Adrenal gland (tissue), 12 donors: ENCODE data around the gene CRABP1. TPM values are rescaled to one million over a fixed set of nuclear protein-coding genes. Genes with fewer than 3 reads are reported as not detected.

Experiments
- DNase-seq, 7 donors: peaks; one replicate each; pipeline ENCODE4 v3.0.0-alpha.2; 2019 to 2020
- H3K27ac ChIP-seq, 5 donors: fragments of 200-600 bp; sonication (generic) in 4 of 5; 1 replicate in 3 of 5; 2 replicates in 2 of 5; pipeline versions ENCODE4 v1.5.1 to v1.8.0; 2016 to 2020; ENCODE audit warnings: mild to moderate bottlenecking in 1 of 5
- H3K27me3 ChIP-seq: fragments of 200-600 bp; 2 replicates; pipeline ENCODE4 v1.8.0; 2021
- H3K36me3 ChIP-seq, 2 donors: fragments of 200-600 bp; replicated peaks in 1 of 2; 1 replicate in 1 of 2; 2 replicates in 1 of 2; pipeline versions ENCODE4 v1.5.1 to v1.8.0; 2018 to 2022
- H3K4me1 ChIP-seq, 2 donors: fragments of 200-600 bp; replicated peaks in 1 of 2; 1 replicate in 1 of 2; 2 replicates in 1 of 2; pipeline versions ENCODE4 v1.5.1 to v1.8.0; 2018 to 2021
- H3K4me3 ChIP-seq, 4 donors: fragments of 200-600 bp; sonication (generic) in 3 of 4; one replicate each; pipeline ENCODE4 v1.5.1; 2016 to 2018
- H3K9me3 ChIP-seq, 3 donors: fragments of 200-600 bp; sonication (generic) in 1 of 3; replicated peaks in 1 of 3; 1 replicate in 2 of 3; 2 replicates in 1 of 3; pipeline versions ENCODE4 v1.5.1 to v1.8.0; 2016 to 2021
- POLR2A ChIP-seq, 2 donors: fragments of 450-650 bp; IDR thresholded peaks; one replicate each; pipeline ENCODE4 v1.6.1; 2017; ENCODE audit warnings: antibody characterized with exemption in 2 of 2, mild to moderate bottlenecking in 2 of 2, moderate library complexity in 1 of 2
- WGBS, 4 donors: extraction: QIAGEN DNeasy Blood & Tissue Kit in 2 of 4; methylation state at CpG; one replicate each; pipeline versions ENCODE4 v1.1.5 to v1.1.7; 2013 to 2017; 5-methylcytosine and 5-hydroxymethylcytosine counted together
- intact Hi-C, 2 donors: fragments of 100-400 bp; cut with DNase I; formaldehyde crosslinking; loops; one replicate each; pipeline versions ENCODE4 v1.14.1 to v1.15.0; 2022 to 2023
- polyA plus RNA-seq, 3 donors: library from polyadenylated mRNA; stranded (reverse); fragments of 200-250 nt in 2 of 3; fragments of 350-450 nt in 1 of 3; fragmentation: Illumina TruSeq in 1 of 3; extraction: RNeasy Lipid Tissue Mini Kit (QIAGEN cat#74804) in 1 of 3; gene quantifications; one replicate each; pipeline ENCODE4 v1.2.3, GENCODE V29; 2013 to 2014
- total RNA-seq, 9 donors: library from RNA; depleted of rRNA in 4 of 9; stranded (reverse); fragments of >200 nt in 4 of 9; fragments of 120-200 nt in 1 of 9; fragmentation: NEBNext Ultra II Directional in 1 of 9; extraction: Animal tissue kit (Norgen Biotek cat#: 25700) in 1 of 9; gene quantifications; one replicate each; pipeline versions ENCODE4 v1.1.0 to v1.2.4, GENCODE V29; 2013 to 2023
- TF ChIP-seq, protein P1 (sequence below), 6 experiments: fragments of 450-650 bp in 4 of 6; fragments of 200-600 bp in 2 of 6; sonication (generic) in 1 of 6; IDR thresholded peaks; 1 replicate in 5 of 6; 2 replicates in 1 of 6; pipeline versions ENCODE4 v1.5.1 to v1.8.0; 2016 to 2021; ENCODE audit warnings: antibody characterized with exemption in 6 of 6, mild to moderate bottlenecking in 2 of 6, moderate library complexity in 1 of 6
- donor health status: healthy with polysubstance abuse.
- donor health status: Bipolar disorder and iron deficiency.
- donor health status: DM: yes; HTN: yes; CAD: no.
- donor health status: DM: no; HTN: no; CAD: no.
- donor health status: DM: no; HTN: no; CAD: no.
- donor health status: DM: yes; HTN: yes; CAD: no.

The CRABP1 gene
- total and polyA plus RNA-seq, 12 donors: 0.39 to 2.4 (median 0.80) TPM; not detected in 3

DNA sequence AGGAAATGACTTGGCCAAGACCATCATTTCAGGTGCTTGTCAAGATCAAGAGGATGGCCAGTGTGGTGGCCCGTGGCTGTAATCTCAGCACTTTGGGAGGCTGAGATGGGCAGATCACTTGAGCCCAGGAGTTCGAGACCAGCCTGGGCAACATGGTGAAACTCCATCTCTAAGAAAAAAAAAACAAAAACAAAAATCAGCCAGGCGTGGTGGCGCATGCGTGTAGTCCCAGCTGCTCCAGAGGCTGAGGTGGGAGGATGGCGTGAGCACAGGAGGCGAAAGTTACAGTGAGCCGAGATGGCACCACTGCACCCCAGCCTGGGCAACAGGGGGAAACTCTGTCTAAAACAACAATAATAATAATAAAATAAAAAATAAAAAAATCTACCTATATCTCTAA, 15.0 kb downstream of the CRABP1 start:
- no peaks in the 10 kb centered on the region for H3K27me3 ChIP-seq
- whole genome bisulfite sequencing, 4 donors: 68 to 79% (median 75%) methylated on average over 8 of the region's 8 CpGs
- no peak overlapping the region for H3K4me3 ChIP-seq
- peak in 1 of 7 donors; percentile 10 for DNase-seq
- no peaks in the 10 kb centered on the region for H3K36me3 ChIP-seq
- no peak overlapping the region for H3K27ac ChIP-seq
- no peaks in the 10 kb centered on the region for H3K9me3 ChIP-seq
- TF ChIP-seq POLR2A (IDR thresholded peaks at IDR 0.05): no peak
- TF ChIP-seq, protein P1, sequence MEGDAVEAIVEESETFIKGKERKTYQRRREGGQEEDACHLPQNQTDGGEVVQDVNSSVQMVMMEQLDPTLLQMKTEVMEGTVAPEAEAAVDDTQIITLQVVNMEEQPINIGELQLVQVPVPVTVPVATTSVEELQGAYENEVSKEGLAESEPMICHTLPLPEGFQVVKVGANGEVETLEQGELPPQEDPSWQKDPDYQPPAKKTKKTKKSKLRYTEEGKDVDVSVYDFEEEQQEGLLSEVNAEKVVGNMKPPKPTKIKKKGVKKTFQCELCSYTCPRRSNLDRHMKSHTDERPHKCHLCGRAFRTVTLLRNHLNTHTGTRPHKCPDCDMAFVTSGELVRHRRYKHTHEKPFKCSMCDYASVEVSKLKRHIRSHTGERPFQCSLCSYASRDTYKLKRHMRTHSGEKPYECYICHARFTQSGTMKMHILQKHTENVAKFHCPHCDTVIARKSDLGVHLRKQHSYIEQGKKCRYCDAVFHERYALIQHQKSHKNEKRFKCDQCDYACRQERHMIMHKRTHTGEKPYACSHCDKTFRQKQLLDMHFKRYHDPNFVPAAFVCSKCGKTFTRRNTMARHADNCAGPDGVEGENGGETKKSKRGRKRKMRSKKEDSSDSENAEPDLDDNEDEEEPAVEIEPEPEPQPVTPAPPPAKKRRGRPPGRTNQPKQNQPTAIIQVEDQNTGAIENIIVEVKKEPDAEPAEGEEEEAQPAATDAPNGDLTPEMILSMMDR (IDR thresholded peaks at IDR 0.05): no peak
- intact Hi-C loops: no loop called here
- no peaks in the 10 kb centered on the region for H3K4me1 ChIP-seq

GRCh38 chr15:78358102-78358870, 18.1 kb downstream of the CRABP1 start:
- WGBS, 4 donors: 34 to 46% (median 38%) methylated on average over 5 to 6 of the region's 6 CpGs
- no peaks in the 10 kb centered on the region for H3K9me3 ChIP-seq
- no peaks in the 10 kb centered on the region for H3K4me1 ChIP-seq
- DNase-seq: no peak
- H3K4me3 ChIP-seq: no peak overlapping the region
- intact Hi-C loops: no loop called here
- TF ChIP-seq, protein P1 (IDR thresholded peaks at IDR 0.05): no peak
- TF ChIP-seq POLR2A (IDR thresholded peaks at IDR 0.05): no peak
- H3K27ac ChIP-seq: no peak overlapping the region
- H3K36me3 ChIP-seq: no peaks in the 10 kb centered on the region
- H3K27me3 ChIP-seq: no peaks in the 10 kb centered on the region

DNA sequence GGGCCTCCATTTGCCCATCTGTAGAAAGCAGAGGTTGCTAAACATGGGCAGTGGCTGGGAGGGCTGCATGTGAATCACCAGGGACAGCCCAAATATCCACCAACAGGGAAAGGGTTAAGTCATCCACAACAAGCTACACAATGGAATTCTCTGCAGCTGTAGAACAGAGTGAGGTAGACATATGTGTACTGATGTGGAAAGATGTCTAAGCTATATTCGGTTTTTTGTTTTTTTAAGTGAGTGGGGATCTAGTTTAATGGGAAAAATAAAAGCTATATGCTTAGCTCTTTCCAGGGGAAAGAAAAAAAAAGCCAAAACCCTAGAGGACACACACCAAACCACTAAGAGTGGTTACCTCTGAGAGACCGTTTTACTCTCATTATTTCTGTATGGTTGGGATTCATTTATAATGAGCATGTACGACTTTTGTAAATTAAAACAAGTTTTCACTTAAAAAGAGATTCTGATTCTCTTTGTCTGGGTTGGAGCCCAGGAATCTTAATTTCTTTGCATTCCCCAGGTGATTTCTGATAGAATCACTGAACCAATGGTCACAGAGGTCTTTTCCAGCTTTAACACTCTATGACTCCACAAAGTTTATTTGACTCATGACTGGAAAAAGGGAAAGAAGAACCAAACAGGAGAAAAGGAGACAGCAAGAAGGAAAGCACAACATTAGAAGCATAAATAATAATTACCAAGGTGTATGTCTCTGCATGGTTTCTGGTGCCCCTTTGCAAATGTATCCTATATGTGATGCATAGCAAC, 19.1 kb downstream of the CRABP1 start:
- Histone ChIP-seq H3K9me3 (no peaks in the 10 kb centered on the region), H3K4me1 (no peaks in the 10 kb centered on the region), H3K4me3 (no peak overlapping the region), H3K27me3 (no peaks in the 10 kb centered on the region), H3K36me3 (no peaks in the 10 kb centered on the region), H3K27ac (no peak overlapping the region)
- TF ChIP-seq, protein P1 (IDR thresholded peaks at IDR 0.05): no peak
- no peak for TF ChIP-seq POLR2A (IDR thresholded peaks at IDR 0.05)
- intact Hi-C loops: no loop called here
- WGBS, 4 donors: 58 to 70% (median 61%) methylated on average over 3 of the region's 3 CpGs
- no peak for DNase-seq

DNA sequence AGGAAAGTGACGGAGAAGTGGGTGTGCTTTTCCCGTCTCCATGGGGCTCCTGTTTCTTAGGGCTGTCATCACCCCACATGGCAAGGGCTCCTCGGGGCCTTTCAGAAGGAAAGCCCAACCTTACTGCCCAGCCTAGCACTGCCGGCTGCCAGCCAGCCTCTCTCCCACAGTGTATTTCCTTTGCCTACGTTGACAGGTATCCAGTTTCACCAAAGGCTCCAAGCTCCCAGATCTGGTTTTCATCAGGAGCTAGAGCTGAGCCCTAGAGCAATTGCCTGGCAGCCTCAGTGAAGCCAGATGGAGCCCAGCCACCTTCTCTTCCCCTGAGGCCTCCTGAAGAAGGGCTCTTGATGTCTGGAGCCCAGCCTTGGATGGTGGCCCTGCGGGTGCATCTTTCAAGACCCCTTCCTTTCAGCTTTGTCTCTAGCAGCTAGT, 20.2 kb downstream of the CRABP1 start:
- H3K27me3 ChIP-seq: no peaks in the 10 kb centered on the region
- H3K9me3 ChIP-seq: no peaks in the 10 kb centered on the region
- intact Hi-C loops: no loop called here
- WGBS, 4 donors: 67 to 82% (median 71%) methylated on average over 5 to 6 of the region's 6 CpGs
- H3K36me3 ChIP-seq: no peaks in the 10 kb centered on the region
- no peak for TF ChIP-seq POLR2A (IDR thresholded peaks at IDR 0.05)
- TF ChIP-seq, protein P1 (IDR thresholded peaks at IDR 0.05): no peak
- H3K4me3 ChIP-seq: no peak overlapping the region
- no peaks in the 10 kb centered on the region for H3K4me1 ChIP-seq
- no peak overlapping the region for H3K27ac ChIP-seq
- DNase-seq: peak in 1 of 7 donors; percentile 61
